Natural killer cell (primary cell): Measurements from ENCODE around the gene PRKAA1. TPM values are rescaled to one million over a fixed set of nuclear protein-coding genes. Genes with fewer than 3 reads are reported as not detected.

Source experiments
- total RNA-seq, 4 donors: library from RNA; stranded (reverse); fragments of 120-200 nt in 1 of 4; gene quantifications; one replicate each; pipeline versions ENCODE4 v1.2.3 to v1.2.4, GENCODE V29; 2013 to 2022

PRKAA1 gene
- total RNA-seq, 3 donors from 2014 or later (not counting 1 experiment from before 2014, with no cell fraction given): 120 to 165 (median 122) TPM

Other genes with a start within 250 kb of the PRKAA1 start
- gene PTGER4, start 118.5 kb downstream of the PRKAA1 start, total RNA-seq: 100 to 1,000 TPM; 112 to 126 (median 117) TPM
- 10 to 100 TPM in 2 of 3 donors, 1 to 10 TPM in 1; 7.3 to 11.4 (median 10.0) TPM for gene TTC33, start 42.4 kb downstream of the PRKAA1 start, total RNA-seq
- 1,000 to 10,000 TPM in 2 of 3 donors, 100 to 1,000 TPM in 1; 961 to 1,288 (median 1,179) TPM for gene RPL37, start 36.8 kb upstream of the PRKAA1 start, total RNA-seq
- gene CARD6, start 43.0 kb upstream of the PRKAA1 start, total RNA-seq: 1 to 10 TPM; 3.4 to 5.2 (median 3.9) TPM
- not detected for gene C7, start 111.1 kb upstream of the PRKAA1 start, total RNA-seq